Progenitor cell of endocrine pancreas (in vitro differentiated cells): Measurements from ENCODE around the gene FAM78A. TPM values are rescaled to one million over a fixed set of nuclear protein-coding genes. Genes with fewer than 3 reads are reported as not detected.
"Not testable (repeated sequence)": the region's sequence is repeated elsewhere in the genome, so short reads cannot be mapped to it uniquely, and the experiment has no call there.

Experiments used
- DNase-seq: peaks from one replicate; pipeline ENCODE4 v3.0.0; 2021; ENCODE audit warnings: low spot score; ENCODE audit not compliant: unreplicated experiment
- H3K27ac Mint-ChIP-seq: 2 replicates; pipeline ENCODE4 v1.8.0; 2021; ENCODE audit warnings: mild to moderate bottlenecking, moderate library complexity, mixed read lengths
- H3K27me3 Mint-ChIP-seq: 2 replicates; pipeline ENCODE4 v1.8.0; 2021; ENCODE audit warnings: mixed read lengths
- H3K36me3 Mint-ChIP-seq: 2 replicates; pipeline ENCODE4 v1.8.0; 2022; ENCODE audit warnings: mixed read lengths; ENCODE audit not compliant: insufficient read depth
- H3K4me1 Mint-ChIP-seq: 2 replicates; pipeline ENCODE4 v1.8.0; 2021; ENCODE audit warnings: low read depth, mixed read lengths
- H3K4me3 Mint-ChIP-seq: 2 replicates; pipeline ENCODE4 v1.8.0; 2021; ENCODE audit warnings: low read depth, mild to moderate bottlenecking, moderate library complexity, mixed read lengths
- H3K9me3 Mint-ChIP-seq: 2 replicates; pipeline ENCODE4 v1.8.0; 2021; ENCODE audit warnings: low read depth, mixed read lengths
- CTCF ChIP-seq: fragments of 200-600 bp; sonication (generic); IDR thresholded peaks from one replicate; pipeline ENCODE4 v1.5.0; 2021; ENCODE audit warnings: antibody characterized with exemption, mild to moderate bottlenecking; ENCODE audit not compliant: unreplicated experiment
- total RNA-seq: library from RNA; stranded (reverse); gene quantifications from 2 replicates; pipeline ENCODE4 v1.2.1, GENCODE V29; 2021

The FAM78A gene
- total RNA-seq, 1 donor from 2014 or later, result 2.0 TPM

- H3K4me3 Mint-ChIP-seq, result no peak overlapping the region
- H3K9me3 Mint-ChIP-seq, result no peaks in the 10 kb centered on the region
- no peak overlapping the region for H3K27ac Mint-ChIP-seq
- H3K36me3 Mint-ChIP-seq, result no peaks in the 10 kb centered on the region
- H3K27me3 Mint-ChIP-seq, result no peaks in the 10 kb centered on the region
- H3K4me1 Mint-ChIP-seq, result no peaks in the 10 kb centered on the region
- DNase-seq, result no peak
- no peak for TF ChIP-seq CTCF
Observed at GRCh38 chr9:131252120-131252519, 24.2 kb downstream of the FAM78A start.

GRCh38 chr9:131246618-131247017, 29.7 kb downstream of the FAM78A start:
- Mint-ChIP-seq H3K27ac (no peak overlapping the region), H3K27me3 (no peaks in the 10 kb centered on the region), H3K36me3 (no peaks in the 10 kb centered on the region), H3K4me1 (no peaks in the 10 kb centered on the region), H3K9me3 (peaks cover 7% of the 10 kb centered on the region), H3K4me3 (no peak overlapping the region)
- DNase-seq, result no peak
- no peak for TF ChIP-seq CTCF

- not testable (repeated sequence) for H3K4me1 Mint-ChIP-seq, H3K9me3 Mint-ChIP-seq, H3K27me3 Mint-ChIP-seq, H3K4me3 Mint-ChIP-seq, H3K36me3 Mint-ChIP-seq, H3K27ac Mint-ChIP-seq, DNase-seq
Observed at GRCh38 chr9:131244331-131244730, 32.0 kb downstream of the FAM78A start.

GRCh38 chr9:131240047-131240921, 36.0 kb downstream of the FAM78A start:
- no peak overlapping the region for H3K27ac Mint-ChIP-seq
- H3K36me3 Mint-ChIP-seq, result no peaks in the 10 kb centered on the region

GRCh38 chr9:131239161-131239975, 36.9 kb downstream of the FAM78A start:
- Mint-ChIP-seq H3K4me1 (peaks cover 11% of the 10 kb centered on the region), H3K4me3 (no peak overlapping the region), H3K27me3 (peaks cover 9% of the 10 kb centered on the region), H3K27ac (no peak overlapping the region), H3K9me3 (peaks cover 7% of the 10 kb centered on the region), H3K36me3 (no peaks in the 10 kb centered on the region)
- no peak for DNase-seq
- TF ChIP-seq CTCF, result no peak

More at GRCh38 chr9:131240047-131240921, 36.0 kb downstream of the FAM78A start:
- Mint-ChIP-seq H3K27me3 (peaks cover 9% of the 10 kb centered on the region), H3K9me3 (peaks cover 7% of the 10 kb centered on the region), H3K4me3 (no peak overlapping the region), H3K4me1 (peaks cover 11% of the 10 kb centered on the region)
- TF ChIP-seq CTCF, result no peak
- DNase-seq, result no peak
